ENCODE results near the gene UBR1. TPM values are rescaled to one million over a fixed set of nuclear protein-coding genes. Genes with fewer than 3 reads are reported as not detected.

The UBR1 gene
- total RNA-seq, 4 donors from 2014 or later: 32.6 to 57.4 (median 39.3) TPM

DNA sequence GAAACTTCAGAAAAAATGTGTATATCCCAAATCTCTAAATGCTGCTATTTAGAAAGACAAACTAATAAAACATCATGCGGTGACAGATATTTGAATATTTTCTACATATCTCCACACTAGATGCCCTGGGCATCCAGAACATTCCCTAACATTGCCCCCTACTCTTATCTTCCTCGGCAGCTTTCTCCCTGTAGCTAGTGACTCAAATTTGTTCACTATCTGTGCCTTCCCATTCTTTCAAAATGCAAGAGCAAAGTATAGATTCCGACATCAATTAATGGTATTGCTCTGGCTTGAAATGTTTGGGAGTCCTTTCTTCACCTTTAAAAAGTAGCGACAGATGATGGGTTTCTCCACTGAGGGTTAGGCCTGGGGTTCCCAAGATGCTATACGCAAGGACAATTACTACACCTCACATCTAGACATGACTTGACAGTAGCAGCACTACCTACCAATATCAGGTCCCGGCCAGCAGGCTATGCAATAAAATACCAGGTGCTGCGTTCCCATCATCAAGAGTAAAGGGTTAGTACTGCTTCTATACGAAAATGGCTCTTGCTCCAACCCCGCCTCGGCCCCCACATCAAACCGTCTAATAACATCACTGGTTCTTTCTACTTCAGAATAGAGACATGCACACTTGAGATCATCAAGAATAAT lies 631 bp downstream of the UBR1 start:
- TF ChIP-seq, protein P1, sequence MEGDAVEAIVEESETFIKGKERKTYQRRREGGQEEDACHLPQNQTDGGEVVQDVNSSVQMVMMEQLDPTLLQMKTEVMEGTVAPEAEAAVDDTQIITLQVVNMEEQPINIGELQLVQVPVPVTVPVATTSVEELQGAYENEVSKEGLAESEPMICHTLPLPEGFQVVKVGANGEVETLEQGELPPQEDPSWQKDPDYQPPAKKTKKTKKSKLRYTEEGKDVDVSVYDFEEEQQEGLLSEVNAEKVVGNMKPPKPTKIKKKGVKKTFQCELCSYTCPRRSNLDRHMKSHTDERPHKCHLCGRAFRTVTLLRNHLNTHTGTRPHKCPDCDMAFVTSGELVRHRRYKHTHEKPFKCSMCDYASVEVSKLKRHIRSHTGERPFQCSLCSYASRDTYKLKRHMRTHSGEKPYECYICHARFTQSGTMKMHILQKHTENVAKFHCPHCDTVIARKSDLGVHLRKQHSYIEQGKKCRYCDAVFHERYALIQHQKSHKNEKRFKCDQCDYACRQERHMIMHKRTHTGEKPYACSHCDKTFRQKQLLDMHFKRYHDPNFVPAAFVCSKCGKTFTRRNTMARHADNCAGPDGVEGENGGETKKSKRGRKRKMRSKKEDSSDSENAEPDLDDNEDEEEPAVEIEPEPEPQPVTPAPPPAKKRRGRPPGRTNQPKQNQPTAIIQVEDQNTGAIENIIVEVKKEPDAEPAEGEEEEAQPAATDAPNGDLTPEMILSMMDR (IDR thresholded peaks at IDR 0.05; ENCODE audit: low read depth): no peak

DNA sequence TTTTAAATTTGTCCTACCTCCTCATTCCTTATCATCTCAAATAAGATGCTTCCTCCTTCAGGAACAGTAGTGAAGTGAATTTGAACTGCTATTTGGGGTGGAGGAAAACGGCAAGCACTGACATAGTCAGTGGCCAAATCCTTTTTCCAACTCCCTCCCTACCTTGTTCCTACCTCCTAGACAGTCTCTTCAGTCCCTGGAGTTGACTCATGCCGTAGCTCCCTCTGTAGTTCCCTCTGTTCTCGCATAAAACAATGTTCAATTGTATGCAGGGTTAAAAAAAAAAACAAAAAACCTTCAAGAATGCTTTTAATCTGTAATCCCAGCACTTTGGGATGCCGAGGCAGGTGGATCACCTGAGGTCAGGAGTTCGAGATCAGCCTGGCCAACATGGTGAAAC lies 1.4 kb downstream of the UBR1 start:
- TF ChIP-seq, protein P1 (IDR thresholded peaks at IDR 0.05; ENCODE audit: low read depth): no peak

DNA sequence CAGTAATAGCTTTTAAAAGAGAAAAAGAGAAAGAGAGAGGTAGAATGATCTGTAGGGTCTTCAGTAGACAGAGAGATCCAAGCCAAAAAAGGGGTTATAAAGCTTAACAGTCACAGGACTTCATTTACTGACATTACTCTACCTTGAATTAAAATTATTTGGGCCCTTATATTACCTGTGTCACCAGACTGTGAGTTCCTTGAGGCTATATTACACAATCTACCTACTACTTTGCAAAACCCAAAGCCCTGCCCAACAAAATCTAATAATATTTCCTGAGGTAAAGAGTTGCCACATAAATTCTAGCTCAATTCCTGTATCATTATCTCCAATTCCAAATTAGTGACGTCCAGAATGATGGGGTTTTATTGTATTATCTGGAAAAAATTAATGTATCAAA lies 1.9 kb downstream of the UBR1 start:
- TF ChIP-seq, protein P1 (IDR thresholded peaks at IDR 0.05; ENCODE audit: low read depth): no peak

DNA sequence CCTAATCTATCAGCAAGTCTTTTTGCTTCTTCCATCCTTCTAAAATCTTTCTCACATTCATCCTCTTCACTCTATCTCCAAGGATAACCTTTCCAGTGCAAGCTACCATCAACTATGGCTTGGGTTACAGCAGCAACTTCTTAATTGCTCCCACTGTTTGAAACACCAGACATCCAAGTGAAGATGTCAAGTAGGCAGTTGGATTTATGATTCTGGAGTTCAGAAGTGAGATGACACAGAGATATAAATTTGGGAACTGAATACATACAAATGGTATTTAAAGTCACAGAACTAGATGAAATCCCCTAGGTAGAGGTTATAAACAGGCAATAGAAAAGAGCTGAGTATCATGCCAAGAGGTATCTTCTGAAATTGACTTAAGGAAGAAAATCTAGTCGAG lies 3.7 kb downstream of the UBR1 start:
- TF ChIP-seq, protein P1 (IDR thresholded peaks at IDR 0.05; ENCODE audit: low read depth): no peak

DNA sequence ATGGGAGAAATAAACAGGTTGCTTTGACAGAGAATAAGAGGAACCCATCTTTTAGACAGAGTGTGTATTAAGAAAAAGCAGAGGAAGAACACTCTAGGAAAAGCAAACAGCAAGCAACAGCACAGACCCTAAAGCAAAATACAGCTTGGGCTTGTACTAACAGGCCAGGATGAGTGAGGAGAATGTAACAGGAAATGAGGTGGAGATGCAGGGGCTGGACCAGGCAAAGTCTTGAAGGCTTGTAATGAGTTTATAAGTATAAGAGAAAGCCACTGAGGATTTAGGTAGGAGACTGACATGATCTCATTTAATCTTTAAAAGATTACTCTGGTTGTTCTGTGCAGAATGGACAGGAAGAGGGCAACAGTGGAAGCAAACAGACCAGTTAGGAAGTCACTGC lies 4.9 kb downstream of the UBR1 start:
- TF ChIP-seq, protein P1 (IDR thresholded peaks at IDR 0.05; ENCODE audit: low read depth): no peak

DNA sequence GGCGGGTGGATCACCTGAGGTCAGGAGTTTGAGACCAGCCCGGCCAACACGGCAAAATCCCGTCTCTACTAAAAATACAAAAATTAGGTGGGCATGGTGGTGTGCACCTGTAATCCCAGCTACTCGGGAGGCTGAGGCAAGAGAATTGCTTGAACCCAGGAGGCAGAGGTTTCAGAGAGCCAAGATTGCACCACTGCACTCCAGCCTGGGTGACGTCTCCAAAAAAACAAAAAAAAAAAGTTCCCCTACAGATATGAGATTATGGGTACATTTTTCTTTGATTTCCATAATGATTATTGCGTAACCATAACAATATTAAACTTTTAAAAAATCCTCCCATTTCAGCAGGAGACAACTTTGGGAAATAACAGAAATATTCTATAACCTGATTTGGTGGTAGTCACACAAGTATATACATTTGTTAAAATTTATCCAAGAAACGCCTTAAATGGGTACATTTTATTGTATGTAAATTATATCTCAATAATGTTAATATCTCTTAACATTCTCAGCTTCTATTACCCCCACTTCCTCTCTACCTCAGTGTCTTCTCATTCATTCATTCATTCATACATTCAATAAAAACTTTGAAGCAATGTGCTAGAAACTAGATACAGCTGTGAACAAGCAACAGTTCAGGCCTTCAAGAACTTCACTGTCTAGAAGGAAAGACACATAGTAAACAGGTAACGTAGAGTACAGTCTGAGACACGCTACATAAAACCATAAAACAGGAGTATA lies 6.6 kb downstream of the UBR1 start:
- TF ChIP-seq, protein P1 (IDR thresholded peaks at IDR 0.05; ENCODE audit: low read depth): no peak

DNA sequence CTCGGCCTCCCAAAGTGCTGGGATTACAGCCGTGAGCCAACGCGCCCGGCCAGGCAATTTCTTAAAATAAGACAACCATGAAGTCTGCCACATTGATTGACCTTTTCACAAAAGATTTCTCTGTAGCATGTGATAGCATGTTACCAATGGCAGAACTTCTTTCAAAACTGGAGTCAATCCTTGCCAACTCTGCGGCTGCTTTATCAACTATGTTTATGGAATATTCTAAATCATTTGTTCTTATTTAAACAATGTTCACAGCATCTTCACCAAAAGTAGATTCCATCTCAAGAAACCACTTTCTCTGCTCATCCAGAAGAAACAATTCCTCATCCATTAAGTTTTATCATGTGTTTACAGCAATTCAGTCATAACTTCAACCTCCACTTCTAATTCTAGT lies 9.4 kb downstream of the UBR1 start:
- TF ChIP-seq, protein P1 (IDR thresholded peaks at IDR 0.05; ENCODE audit: low read depth): no peak

Data from subcutaneous adipose tissue (tissue), 4 donors.